CD14-positive monocyte (primary cell): ENCODE data around the gene TPM1. TPM values are rescaled to one million over a fixed set of nuclear protein-coding genes. Genes with fewer than 3 reads are reported as not detected.

Experiments used
- DNase-seq, 3 donors: peaks; one replicate each; pipeline ENCODE4 v3.0.0-alpha.2; 2011 to 2022
- H2AFZ ChIP-seq: 2 replicates; pipeline ENCODE4 v1.6.0; 2012; ENCODE audit warnings: mild to moderate bottlenecking, low read depth, low read length, inconsistent platforms; ENCODE audit not compliant: insufficient read depth, poor library complexity, severe bottlenecking
- H3K27ac ChIP-seq, 2 donors: 1 replicate in 1 of 2; 2 replicates in 1 of 2; pipeline ENCODE4 v1.5.1; 2012 to 2013; ENCODE audit warnings: low read length in 2 of 2, control low read depth in 1 of 2, inconsistent platforms in 1 of 2, low read depth in 1 of 2, mild to moderate bottlenecking in 1 of 2
- H3K27me3 ChIP-seq, 2 donors: one replicate each; pipeline versions ENCODE4 v1.6.0 to v1.6.1; 2011 to 2013; ENCODE audit warnings: low read length in 2 of 2; ENCODE audit not compliant: control insufficient read depth in 2 of 2, insufficient read depth in 2 of 2
- H3K36me3 ChIP-seq, 2 donors: replicated peaks in 1 of 2; 1 replicate in 1 of 2; 2 replicates in 1 of 2; pipeline versions ENCODE4 v1.5.1 to v1.6.1; 2012 to 2013; ENCODE audit warnings: low read length in 2 of 2, control low read depth in 1 of 2, inconsistent platforms in 1 of 2, mild to moderate bottlenecking in 1 of 2; ENCODE audit not compliant: insufficient read depth in 2 of 2, control insufficient read depth in 1 of 2
- H3K4me1 ChIP-seq, 2 donors: 1 replicate in 1 of 2; 2 replicates in 1 of 2; pipeline versions ENCODE4 v1.5.1 to v1.6.1; 2012 to 2013; ENCODE audit warnings: low read length in 2 of 2, control low read depth in 1 of 2, inconsistent platforms in 1 of 2, mild to moderate bottlenecking in 1 of 2, moderate library complexity in 1 of 2; ENCODE audit not compliant: insufficient read depth in 2 of 2, control insufficient read depth in 1 of 2
- H3K4me2 ChIP-seq: replicated peaks from 2 replicates; pipeline ENCODE3; 2012; ENCODE audit warnings: low read length, moderate library complexity, mild to moderate bottlenecking; ENCODE audit not compliant: poor library complexity, severe bottlenecking; ENCODE audit errors: extremely low read depth
- H3K4me3 ChIP-seq, 3 experiments: fragments of 200-600 bp in 1 of 3; sonication (generic) in 1 of 3; replicated peaks in 1 of 3; 1 replicate in 2 of 3; 2 replicates in 1 of 3; pipeline ENCODE4 v1.5.1; 2011 to 2013; ENCODE audit warnings: low read length in 3 of 3, mild to moderate bottlenecking in 3 of 3, control low read depth in 2 of 3, low read depth in 2 of 3, inconsistent platforms in 1 of 3, moderate library complexity in 1 of 3
- H3K79me2 ChIP-seq: 2 replicates; pipeline ENCODE4 v1.6.0; 2012; ENCODE audit warnings: mild to moderate bottlenecking, control low read depth, inconsistent platforms, low read length, moderate library complexity; ENCODE audit not compliant: insufficient read depth
- H3K9ac ChIP-seq: 2 replicates; pipeline ENCODE4 v1.6.0; 2017; ENCODE audit warnings: low read length, mild to moderate bottlenecking; ENCODE audit not compliant: insufficient read depth, poor library complexity, severe bottlenecking
- H3K9me3 ChIP-seq, 2 donors: replicated peaks in 1 of 2; 1 replicate in 1 of 2; 2 replicates in 1 of 2; pipeline versions ENCODE4 v1.5.1 to v1.6.1; 2012 to 2013; ENCODE audit warnings: low read length in 2 of 2, control low read depth in 1 of 2; ENCODE audit not compliant: control insufficient read depth in 1 of 2, insufficient read depth in 1 of 2
- H4K20me1 ChIP-seq: 2 replicates; pipeline ENCODE4 v1.6.0; 2012; ENCODE audit warnings: mild to moderate bottlenecking, low read length, control low read depth, moderate library complexity; ENCODE audit not compliant: insufficient read depth
- H3K27ac Mint-ChIP-seq, 7 donors: one replicate each; pipeline ENCODE4 v1.8.0; 2020; ENCODE audit warnings: mild to moderate bottlenecking in 7 of 7, mixed read lengths in 7 of 7, moderate library complexity in 6 of 7, inconsistent platforms in 2 of 7
- H3K27me3 Mint-ChIP-seq, 3 donors: one replicate each; pipeline ENCODE4 v1.8.0; 2021 to 2022; ENCODE audit warnings: low read depth in 3 of 3, mild to moderate bottlenecking in 3 of 3, mixed read lengths in 3 of 3, moderate library complexity in 3 of 3, inconsistent platforms in 1 of 3
- H3K36me3 Mint-ChIP-seq, 2 donors: one replicate each; pipeline ENCODE4 v1.8.0; 2020; ENCODE audit warnings: mixed read lengths in 2 of 2, inconsistent platforms in 1 of 2, mild to moderate bottlenecking in 1 of 2
- H3K4me1 Mint-ChIP-seq: one replicate; pipeline ENCODE4 v1.8.0; 2020; ENCODE audit warnings: mild to moderate bottlenecking, mixed read lengths
- H3K4me3 Mint-ChIP-seq, 2 donors: one replicate each; pipeline ENCODE4 v1.8.0; 2020; ENCODE audit warnings: mild to moderate bottlenecking in 2 of 2, mixed read lengths in 2 of 2, moderate library complexity in 1 of 2
- H3K9me3 Mint-ChIP-seq, 7 donors: one replicate each; pipeline ENCODE4 v1.8.0; 2020 to 2022; ENCODE audit warnings: mixed read lengths in 7 of 7, mild to moderate bottlenecking in 6 of 7, moderate library complexity in 6 of 7, inconsistent platforms in 2 of 7
- CTCF ChIP-seq: fragments of 200-600 bp; IDR thresholded peaks from one replicate; pipeline ENCODE4 v1.8.0; 2022; ENCODE audit warnings: antibody characterized with exemption, mild to moderate bottlenecking
- WGBS: methylation state at CpG from one replicate; pipeline ENCODE4 v1.1.5; 2013; ENCODE audit warnings: missing lambda C conversion rate; ENCODE audit not compliant: insufficient coverage; 5-methylcytosine and 5-hydroxymethylcytosine counted together
- intact Hi-C, 2 donors: fragments of 100-400 bp; cut with micrococcal nuclease; formaldehyde crosslinking; loops; one replicate each; pipeline versions ENCODE4 v1.15.0 to v1.15.1; 2023
- polyA plus RNA-seq, 3 donors: library from polyadenylated mRNA; depleted of rRNA in 1 of 3; unstranded in 2 of 3; stranded (reverse) in 1 of 3; fragments of 300-500 nt in 2 of 3; fragments of >200 nt in 1 of 3; fragmentation: Illumina TruSeq in 2 of 3; gene quantifications; 1 replicate in 2 of 3; 2 replicates in 1 of 3; pipeline ENCODE4 v1.2.3, GENCODE V29; 2012 to 2021

TPM1 gene
- polyA plus RNA-seq, 3 donors: 11.7 to 15.9 (median 11.9) TPM

GRCh38 chr15:63049783-63050371 lies 7.3 kb downstream of the TPM1 start:
- H3K9me3 Mint-ChIP-seq: peaks cover 0 to 2% (median 0%) of the 10 kb centered on the region in 7 donors
- no peaks in the 10 kb centered on the region for H3K9me3 ChIP-seq
- intact Hi-C loops: loop anchor here (5.0 to 10.0 kb wide), 5 partner anchors 42 to 352 kb away; partner anchors contain the start of gene RAB8B (in 1 of the 2)
- peak overlapping the region in 1 of 2 donors; percentile 99 for H3K4me3 Mint-ChIP-seq
- no peak overlapping the region for H3K4me2 ChIP-seq
- H3K79me2 ChIP-seq: no peaks in the 10 kb centered on the region
- peaks cover 13 to 18% of the 10 kb centered on the region in 2 donors for H3K4me1 ChIP-seq
- peaks cover 32 to 49% (median 38%) of the 10 kb centered on the region in 3 donors for H3K27me3 Mint-ChIP-seq
- no peak overlapping the region for H2AFZ ChIP-seq
- no peak overlapping the region for H3K27ac ChIP-seq
- no peak overlapping the region for H3K27ac Mint-ChIP-seq
- no peak for DNase-seq
- H3K4me3 ChIP-seq: no peak overlapping the region
- no peak overlapping the region for H3K9ac ChIP-seq
- TF ChIP-seq CTCF: no peak
- H3K36me3 Mint-ChIP-seq: peaks cover 4 to 5% of the 10 kb centered on the region in 2 donors
- peaks cover 28 to 41% of the 10 kb centered on the region in 2 donors for H3K27me3 ChIP-seq
- H4K20me1 ChIP-seq: no peaks in the 10 kb centered on the region
- 100% methylated on average over 3 of the region's 8 CpGs for WGBS
- no peaks in the 10 kb centered on the region for H3K36me3 ChIP-seq
- H3K4me1 Mint-ChIP-seq: peaks cover 18% of the 10 kb centered on the region

- intact Hi-C loops: no loop called here
- no peak overlapping the region for H3K9ac ChIP-seq
- no peaks in the 10 kb centered on the region for H3K36me3 ChIP-seq
- no peak overlapping the region for H3K27ac ChIP-seq
- no peak overlapping the region for H3K4me2 ChIP-seq
- no peak overlapping the region for H3K27ac Mint-ChIP-seq
- peaks cover 23 to 40% (median 29%) of the 10 kb centered on the region in 3 donors for H3K27me3 Mint-ChIP-seq
- H3K4me3 ChIP-seq: no peak overlapping the region
- peaks cover 18% of the 10 kb centered on the region for H3K4me1 Mint-ChIP-seq
- H3K4me1 ChIP-seq: peaks cover 13 to 18% of the 10 kb centered on the region in 2 donors
- no peak overlapping the region for H2AFZ ChIP-seq
- H3K27me3 ChIP-seq: peaks cover 20 to 32% of the 10 kb centered on the region in 2 donors
- no peaks in the 10 kb centered on the region for H3K9me3 ChIP-seq
- no peaks in the 10 kb centered on the region for H3K79me2 ChIP-seq
- H3K4me3 Mint-ChIP-seq: no peak overlapping the region
- H3K9me3 Mint-ChIP-seq: peaks cover 0 to 2% (median 0%) of the 10 kb centered on the region in 7 donors
- H3K36me3 Mint-ChIP-seq: peaks cover 3 to 7% of the 10 kb centered on the region in 2 donors
- no peak for DNase-seq
- no peak for TF ChIP-seq CTCF
- H4K20me1 ChIP-seq: no peaks in the 10 kb centered on the region
Observed at GRCh38 chr15:63050731-63051155, 8.2 kb downstream of the TPM1 start.
